ENCODE data around the gene PDZRN4.

Gene PDZRN4

DNA sequence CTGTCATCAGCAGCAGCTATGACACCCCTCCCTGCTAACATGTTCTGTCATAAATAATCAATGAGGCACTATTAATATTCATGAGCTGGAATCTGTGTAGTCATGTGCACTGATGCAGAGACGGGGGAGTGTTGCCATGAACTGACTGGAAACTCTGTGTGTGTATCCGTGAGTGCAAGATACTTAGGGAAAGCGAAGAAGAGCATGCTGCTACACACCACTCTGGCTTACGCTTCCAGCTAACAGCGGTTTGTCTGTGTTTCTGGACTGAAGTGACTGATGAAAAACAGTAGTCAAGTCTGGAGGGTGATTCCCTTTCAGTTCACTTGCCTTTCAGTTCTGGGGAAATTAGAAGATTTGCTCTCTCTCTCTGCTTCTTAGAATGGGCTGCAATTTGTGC lies 249.4 kb downstream of the PDZRN4 start:
- TF ChIP-seq CSDC2 (CRISPR knock-in tag; IDR thresholded peaks at IDR 0.05) (no peak), OSR1 (CRISPR knock-in tag; IDR thresholded peaks at IDR 0.05) (no peak), BACH2 (CRISPR knock-in tag; IDR thresholded peaks at IDR 0.05; ENCODE audit: borderline replicate concordance) (no peak), ISL1 (CRISPR knock-in tag; IDR thresholded peaks at IDR 0.05) (no peak), GLIS3 (CRISPR knock-in tag; IDR thresholded peaks at IDR 0.05) (no peak), TOX (CRISPR knock-in tag; IDR thresholded peaks at IDR 0.05; ENCODE audit: borderline replicate concordance) (no peak), ZNF8 (CRISPR knock-in tag; IDR thresholded peaks at IDR 0.05) (no peak)
- TF ChIP-seq, protein P1, sequence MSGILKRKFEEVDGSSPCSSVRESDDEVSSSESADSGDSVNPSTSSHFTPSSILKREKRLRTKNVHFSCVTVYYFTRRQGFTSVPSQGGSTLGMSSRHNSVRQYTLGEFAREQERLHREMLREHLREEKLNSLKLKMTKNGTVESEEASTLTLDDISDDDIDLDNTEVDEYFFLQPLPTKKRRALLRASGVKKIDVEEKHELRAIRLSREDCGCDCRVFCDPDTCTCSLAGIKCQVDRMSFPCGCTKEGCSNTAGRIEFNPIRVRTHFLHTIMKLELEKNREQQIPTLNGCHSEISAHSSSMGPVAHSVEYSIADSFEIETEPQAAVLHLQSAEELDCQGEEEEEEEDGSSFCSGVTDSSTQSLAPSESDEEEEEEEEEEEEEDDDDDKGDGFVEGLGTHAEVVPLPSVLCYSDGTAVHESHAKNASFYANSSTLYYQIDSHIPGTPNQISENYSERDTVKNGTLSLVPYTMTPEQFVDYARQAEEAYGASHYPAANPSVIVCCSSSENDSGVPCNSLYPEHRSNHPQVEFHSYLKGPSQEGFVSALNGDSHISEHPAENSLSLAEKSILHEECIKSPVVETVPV (CRISPR knock-in tag; IDR thresholded peaks at IDR 0.05) = no peak
- TF ChIP-seq, protein P2, sequence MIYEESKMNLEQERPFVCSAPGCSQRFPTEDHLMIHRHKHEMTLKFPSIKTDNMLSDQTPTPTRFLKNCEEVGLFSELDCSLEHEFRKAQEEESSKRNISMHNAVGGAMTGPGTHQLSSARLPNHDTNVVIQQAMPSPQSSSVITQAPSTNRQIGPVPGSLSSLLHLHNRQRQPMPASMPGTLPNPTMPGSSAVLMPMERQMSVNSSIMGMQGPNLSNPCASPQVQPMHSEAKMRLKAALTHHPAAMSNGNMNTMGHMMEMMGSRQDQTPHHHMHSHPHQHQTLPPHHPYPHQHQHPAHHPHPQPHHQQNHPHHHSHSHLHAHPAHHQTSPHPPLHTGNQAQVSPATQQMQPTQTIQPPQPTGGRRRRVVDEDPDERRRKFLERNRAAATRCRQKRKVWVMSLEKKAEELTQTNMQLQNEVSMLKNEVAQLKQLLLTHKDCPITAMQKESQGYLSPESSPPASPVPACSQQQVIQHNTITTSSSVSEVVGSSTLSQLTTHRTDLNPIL (CRISPR knock-in tag; IDR thresholded peaks at IDR 0.05; ENCODE audit: low read depth) = no peak
- no peak for ATAC-seq

DNA sequence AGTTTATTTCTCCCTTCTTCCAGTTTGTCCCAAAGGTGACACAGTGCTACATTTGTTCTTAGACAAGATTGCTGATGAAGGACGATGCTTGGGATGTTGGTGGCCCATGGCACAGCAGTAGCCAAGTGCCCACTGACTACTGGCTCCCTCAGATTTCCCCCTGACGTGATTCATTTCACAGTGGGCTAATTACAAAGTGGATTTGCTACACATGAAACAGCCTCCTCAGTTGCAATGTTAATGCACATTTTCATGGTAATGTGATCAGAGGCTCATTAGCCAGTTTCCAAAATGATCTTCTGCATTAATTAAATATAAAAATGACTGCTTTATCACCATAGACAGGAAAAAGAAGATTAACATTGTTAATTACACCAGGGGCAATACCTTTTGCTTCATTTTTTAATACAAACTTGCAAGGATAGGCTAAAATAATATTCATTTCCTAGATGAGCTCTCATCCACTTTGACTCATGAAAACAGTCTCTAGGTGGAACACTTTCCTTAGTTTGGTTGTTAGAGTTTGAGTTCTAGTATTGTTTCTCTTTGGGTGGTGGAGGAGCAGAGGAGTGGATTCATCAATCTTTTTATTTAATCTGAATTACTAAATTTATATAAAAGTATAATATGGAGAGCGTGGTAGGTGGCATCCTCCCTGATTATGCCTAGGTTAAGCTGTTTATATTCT lies 250.9 kb downstream of the PDZRN4 start:
- peak; percentile 60; the same call in 2 of the 3 replicates for ATAC-seq

DNA sequence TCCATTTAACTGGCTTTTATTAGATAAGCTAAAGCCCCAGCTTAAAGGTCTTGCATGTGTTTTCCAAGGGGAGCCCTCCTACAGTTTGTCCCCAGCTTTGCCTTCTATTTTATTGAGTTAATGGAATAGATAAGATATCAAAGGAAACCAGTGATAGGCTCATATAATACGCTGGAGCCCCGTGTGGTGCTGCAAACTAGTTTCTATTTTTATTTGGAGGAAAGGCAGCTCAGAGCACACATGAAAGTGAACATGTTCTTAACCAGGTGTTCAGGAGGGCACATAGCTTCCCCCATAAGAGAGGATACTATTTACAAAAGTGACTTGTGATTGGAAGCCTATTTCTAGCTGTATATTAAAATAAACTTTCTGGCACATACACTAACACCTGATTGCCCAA lies 251.7 kb downstream of the PDZRN4 start:
- TF ChIP-seq, protein P3, sequence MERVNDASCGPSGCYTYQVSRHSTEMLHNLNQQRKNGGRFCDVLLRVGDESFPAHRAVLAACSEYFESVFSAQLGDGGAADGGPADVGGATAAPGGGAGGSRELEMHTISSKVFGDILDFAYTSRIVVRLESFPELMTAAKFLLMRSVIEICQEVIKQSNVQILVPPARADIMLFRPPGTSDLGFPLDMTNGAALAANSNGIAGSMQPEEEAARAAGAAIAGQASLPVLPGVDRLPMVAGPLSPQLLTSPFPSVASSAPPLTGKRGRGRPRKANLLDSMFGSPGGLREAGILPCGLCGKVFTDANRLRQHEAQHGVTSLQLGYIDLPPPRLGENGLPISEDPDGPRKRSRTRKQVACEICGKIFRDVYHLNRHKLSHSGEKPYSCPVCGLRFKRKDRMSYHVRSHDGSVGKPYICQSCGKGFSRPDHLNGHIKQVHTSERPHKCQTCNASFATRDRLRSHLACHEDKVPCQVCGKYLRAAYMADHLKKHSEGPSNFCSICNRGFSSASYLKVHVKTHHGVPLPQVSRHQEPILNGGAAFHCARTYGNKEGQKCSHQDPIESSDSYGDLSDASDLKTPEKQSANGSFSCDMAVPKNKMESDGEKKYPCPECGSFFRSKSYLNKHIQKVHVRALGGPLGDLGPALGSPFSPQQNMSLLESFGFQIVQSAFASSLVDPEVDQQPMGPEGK (CRISPR knock-in tag; IDR thresholded peaks at IDR 0.05; ENCODE audit: borderline replicate concordance) = no peak
- TF ChIP-seq ISL1 (CRISPR knock-in tag; IDR thresholded peaks at IDR 0.05) (no peak), ZNF70 (CRISPR knock-in tag; IDR thresholded peaks at IDR 0.05) (no peak), ZFP30 (CRISPR knock-in tag; IDR thresholded peaks at IDR 0.05) (no peak)
- TF ChIP-seq, protein P2 (CRISPR knock-in tag; IDR thresholded peaks at IDR 0.05; ENCODE audit: low read depth) = no peak
- TF ChIP-seq, protein P1 (CRISPR knock-in tag; IDR thresholded peaks at IDR 0.05) = no peak
- no peak for ATAC-seq

More for the DNA sequence above, 250.9 kb downstream of the PDZRN4 start:
- TF ChIP-seq ESRRG (CRISPR knock-in tag; IDR thresholded peaks at IDR 0.05) (no peak), TOX (CRISPR knock-in tag; IDR thresholded peaks at IDR 0.05; ENCODE audit: borderline replicate concordance) (no peak), ZC3H10 (CRISPR knock-in tag; IDR thresholded peaks at IDR 0.05) (no peak)

DNA sequence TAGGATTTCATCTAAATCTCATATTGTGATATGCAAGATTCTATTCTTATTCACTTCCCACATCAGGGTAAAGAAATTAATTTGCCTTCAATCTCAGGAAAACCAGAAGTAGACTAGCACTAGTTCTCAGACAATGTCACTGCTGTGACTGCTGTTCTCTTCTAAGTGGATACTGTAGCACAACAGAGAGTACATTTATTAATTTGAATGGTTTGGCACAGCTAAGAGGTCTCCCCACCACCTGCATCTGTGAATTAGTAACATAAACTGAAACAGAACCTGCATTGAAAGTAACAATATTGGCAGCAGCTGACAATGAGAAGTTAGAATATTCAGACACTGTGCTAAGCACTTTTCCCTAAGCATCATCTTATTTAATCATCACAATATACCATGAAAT lies 253.1 kb downstream of the PDZRN4 start:
- TF ChIP-seq BACH2 (CRISPR knock-in tag; IDR thresholded peaks at IDR 0.05; ENCODE audit: borderline replicate concordance) (no peak), RARB (CRISPR knock-in tag; IDR thresholded peaks at IDR 0.05) (no peak), ZNF8 (CRISPR knock-in tag; IDR thresholded peaks at IDR 0.05) (no peak), PPARA (CRISPR knock-in tag; IDR thresholded peaks at IDR 0.05; ENCODE audit: borderline replicate concordance) (no peak), ZC3H10 (CRISPR knock-in tag; IDR thresholded peaks at IDR 0.05) (no peak), TOX (CRISPR knock-in tag; IDR thresholded peaks at IDR 0.05; ENCODE audit: borderline replicate concordance) (no peak), ISL1 (CRISPR knock-in tag; IDR thresholded peaks at IDR 0.05) (no peak), ZNF565 (CRISPR knock-in tag; conservative IDR thresholded peaks at IDR 0.05; ENCODE audit: low read depth) (no peak)
- TF ChIP-seq, protein P4, sequence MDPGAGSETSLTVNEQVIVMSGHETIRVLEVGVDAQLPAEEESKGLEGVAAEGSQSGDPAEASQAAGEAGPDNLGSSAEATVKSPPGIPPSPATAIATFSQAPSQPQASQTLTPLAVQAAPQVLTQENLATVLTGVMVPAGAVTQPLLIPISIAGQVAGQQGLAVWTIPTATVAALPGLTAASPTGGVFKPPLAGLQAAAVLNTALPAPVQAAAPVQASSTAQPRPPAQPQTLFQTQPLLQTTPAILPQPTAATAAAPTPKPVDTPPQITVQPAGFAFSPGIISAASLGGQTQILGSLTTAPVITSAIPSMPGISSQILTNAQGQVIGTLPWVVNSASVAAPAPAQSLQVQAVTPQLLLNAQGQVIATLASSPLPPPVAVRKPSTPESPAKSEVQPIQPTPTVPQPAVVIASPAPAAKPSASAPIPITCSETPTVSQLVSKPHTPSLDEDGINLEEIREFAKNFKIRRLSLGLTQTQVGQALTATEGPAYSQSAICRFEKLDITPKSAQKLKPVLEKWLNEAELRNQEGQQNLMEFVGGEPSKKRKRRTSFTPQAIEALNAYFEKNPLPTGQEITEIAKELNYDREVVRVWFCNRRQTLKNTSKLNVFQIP (CRISPR knock-in tag; IDR thresholded peaks at IDR 0.05; ENCODE audit: borderline replicate concordance, low read depth) = no peak
- TF ChIP-seq, protein P5, sequence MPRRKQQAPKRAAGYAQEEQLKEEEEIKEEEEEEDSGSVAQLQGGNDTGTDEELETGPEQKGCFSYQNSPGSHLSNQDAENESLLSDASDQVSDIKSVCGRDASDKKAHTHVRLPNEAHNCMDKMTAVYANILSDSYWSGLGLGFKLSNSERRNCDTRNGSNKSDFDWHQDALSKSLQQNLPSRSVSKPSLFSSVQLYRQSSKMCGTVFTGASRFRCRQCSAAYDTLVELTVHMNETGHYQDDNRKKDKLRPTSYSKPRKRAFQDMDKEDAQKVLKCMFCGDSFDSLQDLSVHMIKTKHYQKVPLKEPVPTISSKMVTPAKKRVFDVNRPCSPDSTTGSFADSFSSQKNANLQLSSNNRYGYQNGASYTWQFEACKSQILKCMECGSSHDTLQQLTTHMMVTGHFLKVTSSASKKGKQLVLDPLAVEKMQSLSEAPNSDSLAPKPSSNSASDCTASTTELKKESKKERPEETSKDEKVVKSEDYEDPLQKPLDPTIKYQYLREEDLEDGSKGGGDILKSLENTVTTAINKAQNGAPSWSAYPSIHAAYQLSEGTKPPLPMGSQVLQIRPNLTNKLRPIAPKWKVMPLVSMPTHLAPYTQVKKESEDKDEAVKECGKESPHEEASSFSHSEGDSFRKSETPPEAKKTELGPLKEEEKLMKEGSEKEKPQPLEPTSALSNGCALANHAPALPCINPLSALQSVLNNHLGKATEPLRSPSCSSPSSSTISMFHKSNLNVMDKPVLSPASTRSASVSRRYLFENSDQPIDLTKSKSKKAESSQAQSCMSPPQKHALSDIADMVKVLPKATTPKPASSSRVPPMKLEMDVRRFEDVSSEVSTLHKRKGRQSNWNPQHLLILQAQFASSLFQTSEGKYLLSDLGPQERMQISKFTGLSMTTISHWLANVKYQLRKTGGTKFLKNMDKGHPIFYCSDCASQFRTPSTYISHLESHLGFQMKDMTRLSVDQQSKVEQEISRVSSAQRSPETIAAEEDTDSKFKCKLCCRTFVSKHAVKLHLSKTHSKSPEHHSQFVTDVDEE (CRISPR knock-in tag; IDR thresholded peaks at IDR 0.05) = no peak

More for the DNA sequence above, 253.1 kb downstream of the PDZRN4 start:
- no peak for ATAC-seq
